Hippocampal formation (tissue), 2 donors: ENCODE data around the gene WDR70.
"Not testable (repeated sequence)": the region's sequence is repeated elsewhere in the genome, so short reads cannot be mapped to it uniquely, and the experiment has no call there.

Experiments
- DNase-seq, 2 donors: peaks; one replicate each; lab custom pipeline; 2025; lab: John Stamatoyannopoulos, UW

WDR70 gene

GRCh38 chr5:37517686-37518085 lies 138.6 kb downstream of the WDR70 start:
- DNase-seq, result no peak

- DNase-seq, result not testable (repeated sequence)
These were observed 139.2 kb downstream of the WDR70 start for GRCh38 chr5:37518356-37518755.

- DNase-seq, result no peak
These were observed 140.2 kb downstream of the WDR70 start for GRCh38 chr5:37519304-37519703.

DNA sequence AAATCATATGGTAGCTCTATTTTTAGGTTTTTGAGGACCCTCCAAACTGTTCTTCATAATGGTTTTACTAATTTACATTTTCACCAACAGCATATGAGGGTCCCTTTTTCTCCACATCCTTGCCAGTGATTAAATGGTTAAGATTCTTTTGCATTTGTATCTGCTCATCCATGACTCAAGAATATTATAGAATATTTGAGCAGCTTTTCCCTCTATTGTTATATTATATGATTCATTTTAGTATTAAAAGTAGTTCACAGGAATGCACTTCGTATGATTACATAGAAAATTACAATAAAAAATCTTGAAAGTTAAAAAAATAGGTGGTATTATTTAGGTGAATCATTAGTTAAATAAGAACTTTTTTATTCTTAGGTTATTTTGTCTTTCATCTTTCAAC lies 140.7 kb downstream of the WDR70 start:
- DNase-seq, result no peak

GRCh38 chr5:37520811-37521210 lies 141.7 kb downstream of the WDR70 start:
- no peak for DNase-seq

GRCh38 chr5:37532976-37533740 lies 154.0 kb downstream of the WDR70 start:
- no peak for DNase-seq

GRCh38 chr5:37533851-37534250 lies 154.7 kb downstream of the WDR70 start:
- no peak for DNase-seq

DNA sequence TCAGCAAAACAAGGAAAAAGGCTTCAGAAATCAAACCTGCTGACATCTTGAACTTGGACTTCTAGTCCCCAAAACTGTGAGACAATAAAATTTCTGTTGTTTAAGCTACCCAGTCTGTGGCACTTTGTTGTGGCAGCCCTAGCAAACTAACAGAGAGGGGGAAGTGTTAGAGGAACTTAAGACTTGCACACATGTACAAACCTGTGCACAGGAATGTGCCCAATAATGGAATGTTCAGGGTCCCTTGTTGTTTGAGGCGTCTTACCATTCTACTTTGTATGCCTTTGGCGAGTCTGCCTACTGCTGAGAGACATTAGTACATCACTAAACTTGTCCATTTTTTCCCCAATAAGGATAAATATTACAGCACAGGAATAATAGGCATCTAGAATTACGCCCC lies 160.3 kb downstream of the WDR70 start:
- DNase-seq, result no peak

GRCh38 chr5:37543216-37543615 lies 164.1 kb downstream of the WDR70 start:
- no peak for DNase-seq

DNA sequence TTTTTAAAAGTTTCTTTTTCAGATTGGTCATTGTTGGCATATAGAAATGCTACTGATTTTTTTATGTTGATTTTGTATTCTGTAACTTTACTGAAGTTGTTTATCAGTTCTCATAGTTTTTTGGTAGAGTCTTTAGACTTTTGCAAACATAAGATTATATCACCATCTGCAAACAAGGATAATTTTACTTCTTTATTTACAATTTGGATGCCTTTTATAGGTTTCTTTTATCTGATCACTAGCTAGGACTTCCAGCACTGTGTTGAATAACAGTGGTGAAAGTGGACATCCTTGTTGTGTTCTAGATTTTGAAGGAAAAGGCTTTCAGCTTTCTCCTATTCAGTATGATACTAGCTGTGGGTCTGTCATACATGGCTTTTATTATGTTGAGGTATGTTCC lies 170.3 kb downstream of the WDR70 start:
- DNase-seq, result no peak

DNA sequence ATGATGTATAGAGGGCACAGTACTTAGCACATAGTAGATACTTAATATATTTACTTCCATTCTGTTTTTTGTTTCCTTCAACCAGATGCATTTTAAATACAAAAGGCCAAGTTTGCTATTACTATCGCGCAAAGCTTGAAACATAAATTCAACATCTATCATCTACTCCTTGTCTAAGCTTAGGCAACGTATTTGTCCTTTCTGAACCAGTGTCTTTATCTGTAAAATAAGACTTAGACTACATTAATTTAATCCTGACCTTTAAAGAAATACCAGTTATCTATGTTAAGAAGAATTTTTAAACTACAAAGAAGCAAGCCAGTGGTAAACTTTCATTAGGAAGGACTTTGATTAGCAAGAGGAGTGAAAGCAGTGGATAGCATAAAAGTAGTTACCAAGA lies 173.0 kb downstream of the WDR70 start:
- no peak for DNase-seq

DNA sequence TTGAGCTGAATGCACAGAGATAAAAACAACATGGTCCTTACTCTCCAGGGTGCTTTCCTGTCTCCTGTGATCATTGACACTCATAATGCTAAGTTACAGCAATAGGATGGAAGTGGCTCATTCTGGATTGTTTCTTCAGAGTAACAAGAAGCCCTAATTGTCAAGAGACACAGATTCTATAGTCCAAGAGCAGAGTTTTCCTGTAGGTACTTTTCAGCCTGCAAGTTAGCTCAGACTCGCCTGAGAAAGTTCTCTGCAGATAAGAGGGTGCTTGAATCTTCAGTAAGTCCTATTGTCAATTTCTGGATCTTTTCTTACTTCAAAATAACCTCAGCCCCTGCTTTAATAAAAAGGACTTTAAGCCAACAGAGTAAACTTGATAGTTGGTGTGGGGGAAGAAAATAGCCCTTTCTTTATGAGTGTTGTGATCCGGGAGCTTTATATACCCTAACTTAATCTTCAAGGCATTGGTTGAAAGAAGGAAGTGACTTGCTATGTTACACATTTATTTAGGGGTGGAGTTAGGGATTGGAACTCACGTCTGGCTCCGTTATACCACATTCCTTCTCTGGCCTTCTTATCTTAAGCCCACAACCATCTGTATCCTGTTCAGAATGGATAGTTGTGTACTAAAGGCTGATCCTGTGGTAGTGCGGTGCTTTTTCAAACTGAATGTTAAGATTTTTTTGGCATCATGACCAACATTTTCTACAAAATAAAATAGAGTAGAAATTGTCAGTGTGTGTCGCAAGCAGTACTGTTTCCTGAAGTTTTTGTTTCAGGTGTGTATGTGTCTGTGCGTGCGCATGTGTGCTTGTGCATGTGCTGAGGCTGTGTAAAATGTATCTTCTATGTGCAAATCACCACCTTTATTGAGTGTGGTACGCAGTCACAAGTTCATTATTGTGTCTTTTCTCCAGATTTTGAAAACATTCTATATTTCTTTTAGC lies 173.9 kb downstream of the WDR70 start:
- no peak for DNase-seq

DNA sequence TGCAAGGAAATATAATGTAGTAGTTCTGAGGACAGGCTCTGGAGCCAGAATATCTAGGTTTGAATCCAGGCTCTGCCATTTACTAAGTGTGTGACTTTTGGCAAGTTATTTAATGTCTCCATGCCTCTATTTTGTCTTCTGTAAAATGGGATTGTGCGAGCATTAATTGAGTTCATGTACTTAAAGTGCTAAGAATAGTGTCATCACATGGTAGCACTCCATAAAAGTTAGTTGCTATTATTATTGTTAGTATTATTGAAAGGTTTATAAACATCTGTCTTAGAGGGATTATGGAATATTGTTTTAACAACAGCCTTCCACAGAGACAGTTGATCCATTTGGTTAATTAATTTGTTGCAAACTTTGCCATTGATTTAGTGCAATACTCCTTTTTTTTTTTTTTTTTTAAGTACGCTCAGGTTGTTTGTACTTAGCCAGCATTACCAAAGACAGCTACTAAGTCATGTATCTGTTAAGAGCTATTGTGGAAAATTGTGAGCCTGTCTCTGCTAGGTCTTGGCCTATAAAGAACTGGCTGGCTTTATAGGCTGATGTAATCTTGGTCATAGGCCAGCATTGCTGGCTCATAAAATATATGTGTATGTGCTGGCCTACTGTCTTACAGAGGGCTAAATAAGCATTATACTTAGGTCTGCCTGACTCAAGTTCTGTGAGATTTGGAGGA lies 174.7 kb downstream of the WDR70 start:
- no peak for DNase-seq

- DNase-seq, result no peak
These were observed 175.3 kb downstream of the WDR70 start for GRCh38 chr5:37554405-37554739.

DNA sequence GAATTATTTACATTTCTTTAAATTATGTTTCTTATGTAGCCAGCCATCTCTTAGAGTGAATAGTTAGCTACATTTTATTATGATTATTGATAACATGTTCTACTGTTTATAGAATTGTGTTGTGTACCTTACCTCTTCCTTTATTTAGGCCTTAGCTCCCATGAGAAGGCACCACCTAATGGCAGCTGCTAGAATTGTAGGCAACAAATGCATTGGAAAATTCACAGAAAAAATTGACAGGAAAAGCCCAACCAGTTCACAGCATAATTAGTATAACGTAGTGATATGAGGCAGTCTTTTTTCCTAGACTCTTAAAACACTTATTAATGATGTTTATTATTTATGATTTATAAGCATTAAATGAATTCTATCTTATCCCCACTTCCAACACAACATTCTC lies 175.8 kb downstream of the WDR70 start:
- DNase-seq, result no peak

GRCh38 chr5:37557734-37558293 lies 178.7 kb downstream of the WDR70 start:
- DNase-seq, result no peak

GRCh38 chr5:37565062-37565670 lies 186.0 kb downstream of the WDR70 start:
- DNase-seq, result no peak

GRCh38 chr5:37567566-37567965 lies 188.4 kb downstream of the WDR70 start:
- no peak for DNase-seq

- no peak for DNase-seq
These were observed 189.1 kb downstream of the WDR70 start for GRCh38 chr5:37568018-37568753.

GRCh38 chr5:37568893-37569292 lies 189.8 kb downstream of the WDR70 start:
- DNase-seq, result no peak

GRCh38 chr5:37569466-37569865 lies 190.3 kb downstream of the WDR70 start:
- no peak for DNase-seq
